Endothelial cell of umbilical vein (primary cell): Measurements from ENCODE around the gene SETD3. TPM values are rescaled to one million over a fixed set of nuclear protein-coding genes. Genes with fewer than 3 reads are reported as not detected.

Source experiments
- BruUV-seq: library from RNA; stranded (reverse); fragments of 400-500 nt; replicated peaks from 2 replicates; lab custom pipeline; 2021; lab: Mats Ljungman, UMichigan
- CTCF ChIA-PET: fragments of 300-600, 350-600 bp; sonication (Branson Sonifier 250); formaldehyde crosslinking; loops from one replicate; lab custom pipeline; 2021; ENCODE audit warnings: antibody characterized with exemption, inconsistent platforms; lab: Charles Lee
- POLR2A ChIA-PET: fragments of 300-600, 350-600 bp; sonication (Branson Sonifier 250); formaldehyde crosslinking; loops from one replicate; lab custom pipeline; 2021; ENCODE audit warnings: antibody characterized with exemption, inconsistent platforms; lab: Charles Lee
- DNase-seq: peaks from one replicate; pipeline ENCODE4 v3.0.0-alpha.2; 2011; ENCODE audit warnings: low read depth, low spot score
- FAIRE-seq: peaks from 2 replicates; lab custom pipeline; 2011; peaks lifted over from hg19 to GRCh38; lab: Jason Lieb, UNC
- H2AFZ ChIP-seq: 2 replicates; pipeline ENCODE4 v1.6.0; 2012; ENCODE audit warnings: low read depth, low read length, control low read depth, inconsistent platforms
- H3K27ac ChIP-seq: 2 replicates; pipeline ENCODE4 v1.5.1; 2011; ENCODE audit warnings: low read depth, mild to moderate bottlenecking, control low read depth, low read length, moderate library complexity; ENCODE audit not compliant: insufficient read depth
- H3K27me3 ChIP-seq, 2 experiments: 2 replicates each; pipeline versions ENCODE4 v1.6.0 to v1.6.1; 2011; ENCODE audit warnings: low read length in 2 of 2, mixed read lengths in 1 of 2; ENCODE audit not compliant: control insufficient read depth in 2 of 2, insufficient read depth in 2 of 2
- H3K36me3 ChIP-seq, 2 experiments: 2 replicates in 1 of 2; 3 replicates in 1 of 2; pipeline ENCODE4 v1.5.1; 2011; ENCODE audit warnings: low read length in 2 of 2, mild to moderate bottlenecking in 1 of 2, moderate library complexity in 1 of 2; ENCODE audit not compliant: control insufficient read depth in 2 of 2, insufficient read depth in 2 of 2; ENCODE audit errors: extremely low read depth in 1 of 2
- H3K4me1 ChIP-seq: 3 replicates; pipeline ENCODE4 v1.5.1; 2011; ENCODE audit warnings: mild to moderate bottlenecking, low read length; ENCODE audit not compliant: control insufficient read depth, insufficient read depth; ENCODE audit errors: extremely low read depth
- H3K4me2 ChIP-seq: 2 replicates; pipeline ENCODE4 v1.6.1; 2011; ENCODE audit warnings: low read length, control low read depth, mixed read lengths; ENCODE audit not compliant: insufficient read depth
- H3K4me3 ChIP-seq, 3 experiments: fragments of 200-600 bp in 1 of 3; sonication (generic), shearing (Covaris generic) in 1 of 3; replicated peaks in 1 of 3; 2 replicates each; pipeline ENCODE4 v1.5.1; 2011 to 2016; ENCODE audit warnings: control low read depth in 3 of 3, low read length in 3 of 3, mild to moderate bottlenecking in 2 of 3, inconsistent platforms in 1 of 3, low read depth in 1 of 3, moderate library complexity in 1 of 3; ENCODE audit not compliant: insufficient read depth in 1 of 3
- H3K79me2 ChIP-seq: 2 replicates; pipeline ENCODE4 v1.6.0; 2012; ENCODE audit warnings: low read length, inconsistent platforms; ENCODE audit not compliant: control insufficient read depth, insufficient read depth
- H3K9ac ChIP-seq: replicated peaks from 2 replicates; pipeline ENCODE3; 2011; ENCODE audit warnings: low read length, control low read depth; ENCODE audit not compliant: insufficient read depth; ENCODE audit errors: extremely low read depth
- H3K9me1 ChIP-seq: replicated peaks from 3 replicates; pipeline ENCODE4 v1.6.0; 2011; ENCODE audit warnings: mild to moderate bottlenecking, low read length; ENCODE audit not compliant: control insufficient read depth, insufficient read depth; ENCODE audit errors: extremely low read depth
- H3K9me3 ChIP-seq: replicated peaks from 2 replicates; pipeline ENCODE4 v1.5.1; 2012; ENCODE audit warnings: low read length, inconsistent platforms; ENCODE audit not compliant: control insufficient read depth, insufficient read depth
- H4K20me1 ChIP-seq: replicated peaks from 2 replicates; pipeline ENCODE3; 2011; ENCODE audit warnings: mild to moderate bottlenecking, low read length; ENCODE audit not compliant: control insufficient read depth, insufficient read depth; ENCODE audit errors: extremely low read depth
- EZH2 ChIP-seq: IDR thresholded peaks from 2 replicates; pipeline ENCODE4 v1.6.1; 2012; ENCODE audit warnings: borderline replicate concordance, low read depth, mild to moderate bottlenecking, moderate library complexity, low read length, inconsistent platforms; ENCODE audit not compliant: severe bottlenecking
- FOS ChIP-seq: IDR thresholded peaks from 2 replicates; pipeline ENCODE4 v1.6.1; 2011; ENCODE audit warnings: mild to moderate bottlenecking, low read length, moderate library complexity, borderline replicate concordance; ENCODE audit not compliant: insufficient read depth
- GATA2 ChIP-seq: IDR thresholded peaks from 2 replicates; pipeline ENCODE4 v1.7.0; 2011; ENCODE audit warnings: low read depth, mild to moderate bottlenecking, moderate library complexity, mixed read lengths, low read length; ENCODE audit not compliant: insufficient read length, insufficient read depth
- JUN ChIP-seq: IDR thresholded peaks from 2 replicates; pipeline ENCODE4 v1.6.1; 2011; ENCODE audit warnings: borderline replicate concordance, low read depth; ENCODE audit not compliant: insufficient read length, insufficient read depth
- MAX ChIP-seq: IDR thresholded peaks from 2 replicates; pipeline ENCODE4 v1.6.1; 2011; ENCODE audit not compliant: insufficient read depth, insufficient read length
- MYC ChIP-seq: IDR thresholded peaks from one replicate; pipeline ENCODE4 v1.6.1; 2011; ENCODE audit warnings: mild to moderate bottlenecking, low read depth, low read length
- POLR2A ChIP-seq: IDR thresholded peaks from 2 replicates; pipeline ENCODE4 v1.6.1; 2012; ENCODE audit warnings: low read depth, mild to moderate bottlenecking, control low read depth, low read length
- POLR2AphosphoS5 ChIP-seq: IDR thresholded peaks from 2 replicates; pipeline ENCODE4 v1.6.1; 2012; ENCODE audit warnings: low read depth, mild to moderate bottlenecking, control low read depth, low read length, moderate library complexity; ENCODE audit not compliant: insufficient read depth
- dilution Hi-C: fragments of 300-500 bp; cut with MboI; formaldehyde crosslinking; loops from one replicate; pipeline ENCODE4 v1.15.0; 2019; ENCODE audit warnings: low sequenced_read_pairs; ENCODE audit not compliant: extremely low pct_ligation_motif_present
- intact Hi-C: fragments of 100-400 bp; cut with micrococcal nuclease; formaldehyde crosslinking; loops from one replicate; pipeline ENCODE4 v1.10.0; 2022
- polyA plus RNA-seq, 4 experiments: library from polyadenylated mRNA; depleted of rRNA in 3 of 4; stranded (reverse) in 3 of 4; unstranded in 1 of 4; fragments of >200 nt; gene quantifications; 2 replicates each; pipeline versions ENCODE4 v1.2.1 to v1.2.3, GENCODE V29; 2011 to 2012; ENCODE audit warnings: missing spikeins in 1 of 4
- total RNA-seq: library from RNA; stranded (reverse); gene quantifications from 2 replicates; pipeline ENCODE4 v1.2.3, GENCODE V29; 2021
- TF ChIP-seq, protein P1 (sequence below), 2 donors: IDR thresholded peaks; 1 replicate in 1 of 2; 2 replicates in 1 of 2; pipeline ENCODE4 v1.5.1; 2011; ENCODE audit warnings: low read length in 2 of 2, mild to moderate bottlenecking in 2 of 2, moderate library complexity in 2 of 2, control low read depth in 1 of 2, inconsistent platforms in 1 of 2, low read depth in 1 of 2; ENCODE audit not compliant: insufficient read depth in 1 of 2; ENCODE audit errors: extremely low read depth in 1 of 2

SETD3 gene
- total and polyA plus RNA-seq, 2 donors (not counting 3 experiments of a cell fraction or from before 2014, with no cell fraction given) = 18.1 to 53.1 TPM

DNA sequence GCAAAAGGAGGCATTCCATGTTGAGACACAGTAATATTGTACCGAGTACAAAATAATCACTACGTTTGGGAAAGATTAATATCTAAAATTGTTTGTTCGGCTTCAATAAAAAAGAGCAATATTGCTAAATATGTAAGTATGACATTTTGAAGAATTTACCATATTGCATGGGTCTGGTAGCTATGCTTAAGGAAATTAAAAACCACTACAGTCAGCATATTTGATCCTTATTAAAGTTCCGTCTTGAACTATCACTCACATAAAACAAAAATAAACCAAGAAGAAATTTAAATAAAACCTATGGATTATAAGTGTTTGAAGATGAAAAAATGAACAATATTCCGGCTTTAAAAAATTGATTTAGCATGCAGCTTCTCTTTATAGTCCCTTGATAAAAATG, 63.8 kb downstream of the SETD3 start:
- ChIA-PET POLR2A (no interaction called here), CTCF (interaction anchor here (1.6 to 8.5 kb wide), 5 partner anchors 8 to 97 kb away, joined by 12 to 237 read pairs (median 16); no protein-coding TSS in a partner anchor)
- H3K36me3 ChIP-seq = peaks cover 0 to 2% of the 10 kb centered on the region in 2 experiments
- H3K9me3 ChIP-seq = no peaks in the 10 kb centered on the region
- H4K20me1 ChIP-seq = no peaks in the 10 kb centered on the region
- H3K9me1 ChIP-seq = no peaks in the 10 kb centered on the region
- no peak overlapping the region for H2AFZ ChIP-seq
- no peak for FAIRE-seq
- BruUV-seq = no TSS peak
- intact Hi-C loops (loop anchor here (5.0 kb wide), 1 partner anchor 145 kb away; the partner anchor contains the start of gene BCL11B), dilution Hi-C loops (no loop called here)
- H3K4me2 ChIP-seq = no peak overlapping the region
- no peaks in the 10 kb centered on the region for H3K4me1 ChIP-seq
- peaks cover 6% of the 10 kb centered on the region for H3K79me2 ChIP-seq
- no peaks in the 10 kb centered on the region for H3K27me3 ChIP-seq
- no peak overlapping the region for H3K9ac ChIP-seq
- TF ChIP-seq POLR2AphosphoS5 (no peak), EZH2 (no peak), MAX (no peak), FOS (no peak), GATA2 (no peak), MYC (no peak), JUN (no peak), POLR2A (no peak)
- TF ChIP-seq, protein P1, sequence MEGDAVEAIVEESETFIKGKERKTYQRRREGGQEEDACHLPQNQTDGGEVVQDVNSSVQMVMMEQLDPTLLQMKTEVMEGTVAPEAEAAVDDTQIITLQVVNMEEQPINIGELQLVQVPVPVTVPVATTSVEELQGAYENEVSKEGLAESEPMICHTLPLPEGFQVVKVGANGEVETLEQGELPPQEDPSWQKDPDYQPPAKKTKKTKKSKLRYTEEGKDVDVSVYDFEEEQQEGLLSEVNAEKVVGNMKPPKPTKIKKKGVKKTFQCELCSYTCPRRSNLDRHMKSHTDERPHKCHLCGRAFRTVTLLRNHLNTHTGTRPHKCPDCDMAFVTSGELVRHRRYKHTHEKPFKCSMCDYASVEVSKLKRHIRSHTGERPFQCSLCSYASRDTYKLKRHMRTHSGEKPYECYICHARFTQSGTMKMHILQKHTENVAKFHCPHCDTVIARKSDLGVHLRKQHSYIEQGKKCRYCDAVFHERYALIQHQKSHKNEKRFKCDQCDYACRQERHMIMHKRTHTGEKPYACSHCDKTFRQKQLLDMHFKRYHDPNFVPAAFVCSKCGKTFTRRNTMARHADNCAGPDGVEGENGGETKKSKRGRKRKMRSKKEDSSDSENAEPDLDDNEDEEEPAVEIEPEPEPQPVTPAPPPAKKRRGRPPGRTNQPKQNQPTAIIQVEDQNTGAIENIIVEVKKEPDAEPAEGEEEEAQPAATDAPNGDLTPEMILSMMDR (IDR thresholded peaks at IDR 0.05; ENCODE audit: extremely low read depth in 1 of 2, insufficient read depth in 1 of 2, low read depth in 1 of 2, low read length in 2 of 2) = no peak
- no peak for DNase-seq
- H3K27ac ChIP-seq = no peak overlapping the region
- H3K4me3 ChIP-seq = no peak overlapping the region
